ENCODE data around the gene MAP2K5. TPM values are rescaled to one million over a fixed set of nuclear protein-coding genes. Genes with fewer than 3 reads are reported as not detected.

MAP2K5 gene
- total and polyA plus RNA-seq, 7 donors = 11.3 to 19.4 (median 14.3) TPM

GRCh38 chr15:67755936-67756335 lies 213.4 kb downstream of the MAP2K5 start:
- Histone ChIP-seq H3K4me1 (peaks cover 0 to 3% (median 0%) of the 10 kb centered on the region in 4 donors), H3K4me3 (no peak overlapping the region), H3K9me3 (no peaks in the 10 kb centered on the region), H3K27me3 (no peaks in the 10 kb centered on the region), H3K36me3 (no peaks in the 10 kb centered on the region), H3K27ac (no peak overlapping the region)
- TF ChIP-seq POLR2A (IDR thresholded peaks at IDR 0.05) (no peak), CTCF (IDR thresholded peaks at IDR 0.05) (no peak), EP300 (IDR thresholded peaks at IDR 0.05) (no peak), POLR2AphosphoS5 (IDR thresholded peaks at IDR 0.05) (no peak)
- DNase-seq = no peak
- 89 to 91% methylated on average over 1 of the region's 1 CpG for WGBS, 2 donors
- intact Hi-C loops (cut with DNase I) = no loop called here

GRCh38 chr15:67758619-67759300 lies 216.3 kb downstream of the MAP2K5 start:
- 81 to 87% methylated on average over 7 of the region's 7 CpGs for WGBS, 2 donors
- DNase-seq = no peak
- TF ChIP-seq EP300 (IDR thresholded peaks at IDR 0.05) (no peak), POLR2AphosphoS5 (IDR thresholded peaks at IDR 0.05) (no peak), POLR2A (IDR thresholded peaks at IDR 0.05) (no peak), CTCF (IDR thresholded peaks at IDR 0.05) (no peak)
- Histone ChIP-seq H3K4me1 (peaks cover 0 to 10% (median 5%) of the 10 kb centered on the region in 4 donors), H3K27ac (no peak overlapping the region), H3K27me3 (no peaks in the 10 kb centered on the region), H3K36me3 (no peaks in the 10 kb centered on the region), H3K9me3 (no peaks in the 10 kb centered on the region), H3K4me3 (no peak overlapping the region)
- intact Hi-C loops (cut with DNase I) = no loop called here

GRCh38 chr15:67760901-67761300 lies 218.4 kb downstream of the MAP2K5 start:
- DNase-seq = no peak
- intact Hi-C loops (cut with DNase I) = no loop called here
- Histone ChIP-seq H3K4me3 (no peak overlapping the region), H3K4me1 (peaks cover 0 to 10% (median 5%) of the 10 kb centered on the region in 4 donors), H3K27ac (no peak overlapping the region), H3K27me3 (no peaks in the 10 kb centered on the region), H3K9me3 (no peaks in the 10 kb centered on the region), H3K36me3 (no peaks in the 10 kb centered on the region)
- WGBS, 2 donors = 52 to 73% methylated on average over 6 of the region's 6 CpGs
- TF ChIP-seq EP300 (IDR thresholded peaks at IDR 0.05) = no peak
- no peak for TF ChIP-seq POLR2AphosphoS5 (IDR thresholded peaks at IDR 0.05)
- no peak for TF ChIP-seq CTCF (IDR thresholded peaks at IDR 0.05)
- no peak for TF ChIP-seq POLR2A (IDR thresholded peaks at IDR 0.05)

GRCh38 chr15:67761343-67761742 lies 218.8 kb downstream of the MAP2K5 start:
- Histone ChIP-seq H3K4me3 (no peak overlapping the region), H3K27ac (no peak overlapping the region), H3K9me3 (no peaks in the 10 kb centered on the region), H3K36me3 (no peaks in the 10 kb centered on the region), H3K4me1 (peaks cover 0 to 10% (median 5%) of the 10 kb centered on the region in 4 donors), H3K27me3 (no peaks in the 10 kb centered on the region)
- TF ChIP-seq CTCF (IDR thresholded peaks at IDR 0.05) (no peak), POLR2AphosphoS5 (IDR thresholded peaks at IDR 0.05) (no peak), EP300 (IDR thresholded peaks at IDR 0.05) (no peak), POLR2A (IDR thresholded peaks at IDR 0.05) (no peak)
- DNase-seq = no peak
- WGBS, 2 donors = 19 to 43% methylated on average over 4 of the region's 4 CpGs
- intact Hi-C loops (cut with DNase I) = no loop called here
